Thoracic aorta (tissue), 2 donors: ENCODE measurements around the gene C3orf49. TPM values are rescaled to one million over a fixed set of nuclear protein-coding genes. Genes with fewer than 3 reads are reported as not detected.

Experiments
- ATAC-seq: fragments of 150-250 bp; one replicate; pipeline ENCODE4 v1.8.0; 2017; ENCODE audit warnings: low read depth; ENCODE audit not compliant: insufficient number of reproducible peaks, low FRiP score
- DNase-seq: peaks from one replicate; pipeline ENCODE4 v3.0.0-alpha.2; 2020; ENCODE audit warnings: low spot score
- H3K27ac ChIP-seq, 2 donors: fragments of 200-600 bp; sonication (generic); 1 replicate in 1 of 2; 2 replicates in 1 of 2; pipeline ENCODE4 v1.5.1; 2016; ENCODE audit warnings: mild to moderate bottlenecking in 2 of 2, moderate library complexity in 2 of 2
- H3K27me3 ChIP-seq: fragments of 200-600 bp; sonication (generic); replicated peaks from 2 replicates; pipeline ENCODE4 v1.6.0; 2016; ENCODE audit warnings: mild to moderate bottlenecking; ENCODE audit not compliant: insufficient read depth
- H3K36me3 ChIP-seq: fragments of 200-600 bp; sonication (generic); one replicate; pipeline ENCODE4 v1.5.1; 2016
- H3K4me1 ChIP-seq, 2 donors: fragments of 200-600 bp; sonication (generic); 1 replicate in 1 of 2; 2 replicates in 1 of 2; pipeline versions ENCODE4 v1.5.1 to v1.6.0; 2016; ENCODE audit warnings: low read depth in 2 of 2, mild to moderate bottlenecking in 1 of 2; ENCODE audit not compliant: control insufficient read depth in 1 of 2
- H3K4me3 ChIP-seq: fragments of 200-600 bp; sonication (generic); 2 replicates; pipeline ENCODE4 v1.5.1; 2016; ENCODE audit warnings: mild to moderate bottlenecking
- H3K9me3 ChIP-seq: fragments of 200-600 bp; sonication (generic); 2 replicates; pipeline ENCODE4 v1.5.1; 2016
- CTCF ChIP-seq: fragments of 200-600 bp; sonication (generic); IDR thresholded peaks from one replicate; pipeline ENCODE4 v1.5.1; 2019; ENCODE audit warnings: antibody characterized with exemption
- total RNA-seq, 2 donors: library from RNA; depleted of rRNA; stranded (reverse); fragments of >200 nt; gene quantifications; one replicate each; pipeline versions ENCODE4 v1.1.0 to v1.2.3, GENCODE V29; 2016

The C3orf49 gene
- total RNA-seq, 2 donors from 2014 or later, result not detected

GRCh38 chr3:63824309-63824708 is 5.2 kb downstream of the C3orf49 start:
- ATAC-seq (no peak), DNase-seq (no peak)
- TF ChIP-seq CTCF, result no peak
- Histone ChIP-seq H3K27ac (no peak overlapping the region), H3K4me3 (no peak overlapping the region), H3K9me3 (no peaks in the 10 kb centered on the region), H3K4me1 (no peaks in the 10 kb centered on the region), H3K27me3 (no peaks in the 10 kb centered on the region), H3K36me3 (no peaks in the 10 kb centered on the region)

DNA sequence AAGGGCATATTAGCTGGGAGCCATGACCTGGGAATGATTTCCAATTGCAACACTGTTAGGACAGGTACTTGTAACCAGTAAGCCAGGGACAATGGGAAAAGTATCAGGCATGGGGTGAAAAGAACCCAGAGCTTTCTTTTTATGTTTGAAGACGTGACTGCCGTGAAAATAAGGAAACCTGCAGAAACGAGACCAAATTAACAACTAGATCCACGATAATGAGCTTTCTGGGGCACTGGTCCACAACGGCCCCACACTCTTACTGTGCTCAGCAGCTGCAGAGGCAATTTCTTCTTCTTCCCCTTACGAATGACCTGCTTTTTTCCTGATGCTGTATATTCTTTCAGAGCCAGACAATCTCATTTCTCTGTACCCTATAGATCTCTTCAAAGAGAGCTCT is 11.4 kb downstream of the C3orf49 start:
- ATAC-seq, result no peak
- no peak for DNase-seq
- no peak overlapping the region for H3K4me3 ChIP-seq
- peaks cover 11% of the 10 kb centered on the region for H3K36me3 ChIP-seq
- no peaks in the 10 kb centered on the region for H3K9me3 ChIP-seq
- no peaks in the 10 kb centered on the region for H3K4me1 ChIP-seq
- TF ChIP-seq CTCF, result no peak
- H3K27me3 ChIP-seq, result no peaks in the 10 kb centered on the region
- no peak overlapping the region for H3K27ac ChIP-seq

GRCh38 chr3:63832395-63832794 is 13.3 kb downstream of the C3orf49 start:
- Histone ChIP-seq H3K36me3 (peaks cover 11% of the 10 kb centered on the region), H3K27me3 (no peaks in the 10 kb centered on the region), H3K9me3 (no peaks in the 10 kb centered on the region), H3K4me3 (no peak overlapping the region), H3K27ac (no peak overlapping the region), H3K4me1 (no peaks in the 10 kb centered on the region)
- no peak for DNase-seq
- TF ChIP-seq CTCF, result no peak
- no peak for ATAC-seq

DNA sequence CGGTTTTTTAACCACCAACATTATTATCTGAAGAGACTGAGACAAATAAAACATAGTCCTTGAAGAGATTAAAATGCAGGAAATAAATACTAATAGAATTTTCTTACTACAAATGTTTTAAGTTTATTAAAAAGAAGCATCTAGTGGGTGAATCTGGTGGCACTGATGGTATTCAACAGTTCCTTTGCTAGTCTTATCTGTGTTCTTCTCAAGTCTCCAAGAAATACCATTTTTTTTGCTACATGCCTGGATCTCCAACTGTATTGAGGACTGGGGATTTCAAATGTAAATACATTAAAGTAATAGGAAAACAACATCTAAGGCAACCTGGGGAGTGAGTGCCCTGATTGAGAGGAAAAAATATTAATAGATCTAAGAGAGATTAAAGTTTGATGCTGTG is 22.6 kb downstream of the C3orf49 start:
- no peak overlapping the region for H3K4me3 ChIP-seq
- no peaks in the 10 kb centered on the region for H3K36me3 ChIP-seq
- DNase-seq, result no peak
- H3K4me1 ChIP-seq, result no peaks in the 10 kb centered on the region
- no peak for ATAC-seq
- H3K9me3 ChIP-seq, result no peaks in the 10 kb centered on the region
- H3K27ac ChIP-seq, result no peak overlapping the region
- H3K27me3 ChIP-seq, result no peaks in the 10 kb centered on the region
- TF ChIP-seq CTCF, result no peak

DNA sequence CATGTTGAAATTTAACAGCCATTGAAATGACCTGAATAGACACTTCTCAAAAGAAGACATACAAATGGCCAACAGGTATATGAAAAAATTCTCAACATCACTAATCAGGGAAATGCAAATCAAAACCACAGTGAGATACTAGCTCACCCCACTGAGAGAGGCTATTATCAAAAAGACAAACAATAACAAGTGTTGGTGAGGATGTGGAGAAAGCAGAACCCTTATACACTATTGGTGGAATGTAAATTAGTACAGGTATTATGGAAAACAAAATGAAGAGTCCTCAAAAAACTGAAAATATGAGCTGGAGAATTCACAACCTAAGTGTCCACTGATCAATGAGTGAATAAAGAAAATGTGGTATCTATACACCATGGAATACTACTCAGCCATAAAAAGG is 23.0 kb downstream of the C3orf49 start:
- Histone ChIP-seq H3K9me3 (no peaks in the 10 kb centered on the region), H3K4me3 (no peak overlapping the region), H3K27ac (no peak overlapping the region), H3K36me3 (no peaks in the 10 kb centered on the region), H3K4me1 (no peaks in the 10 kb centered on the region), H3K27me3 (no peaks in the 10 kb centered on the region)
- DNase-seq, result no peak
- no peak for TF ChIP-seq CTCF
- no peak for ATAC-seq
